Fibroblast of lung (primary cell): Measurements from ENCODE around the gene CYP2D6. TPM values are rescaled to one million over a fixed set of nuclear protein-coding genes. Genes with fewer than 3 reads are reported as not detected.
"Not testable (repeated sequence)": the region's sequence is repeated elsewhere in the genome, so short reads cannot be mapped to it uniquely, and the experiment has no call there.

ENCODE experiments used
- DNase-seq, 2 donors: peaks; one replicate each; pipeline versions ENCODE4 v3.0.0 to v3.0.0-alpha.2; 2010; ENCODE audit warnings: low read depth in 2 of 2
- H2AFZ ChIP-seq: 2 replicates; pipeline ENCODE4 v1.5.1; 2012; ENCODE audit warnings: low read length, control low read depth, inconsistent platforms
- H3K27ac ChIP-seq: 2 replicates; pipeline ENCODE4 v1.5.1; 2011; ENCODE audit warnings: low read length, control low read depth; ENCODE audit not compliant: insufficient read depth
- H3K27me3 ChIP-seq: 2 replicates; pipeline ENCODE4 v1.5.1; 2011; ENCODE audit warnings: mild to moderate bottlenecking, low read length; ENCODE audit not compliant: control insufficient read depth, insufficient read depth
- H3K36me3 ChIP-seq: 2 replicates; pipeline ENCODE4 v1.5.1; 2011; ENCODE audit warnings: low read length; ENCODE audit not compliant: control insufficient read depth, insufficient read depth
- H3K4me1 ChIP-seq: 2 replicates; pipeline ENCODE4 v1.5.1; 2011; ENCODE audit warnings: low read length; ENCODE audit not compliant: control insufficient read depth, insufficient read depth; ENCODE audit errors: extremely low read depth
- H3K4me2 ChIP-seq: 2 replicates; pipeline ENCODE4 v1.5.1; 2011; ENCODE audit warnings: low read length, control low read depth; ENCODE audit not compliant: insufficient read depth; ENCODE audit errors: extremely low read depth
- H3K4me3 ChIP-seq, 4 experiments: fragments of 200-600 bp in 1 of 4; sonication (generic) in 1 of 4; replicated peaks in 1 of 4; 2 replicates each; pipeline ENCODE4 v1.5.1; 2011 to 2016; ENCODE audit warnings: low read length in 4 of 4, low read depth in 3 of 4, mild to moderate bottlenecking in 3 of 4, control low read depth in 2 of 4, inconsistent platforms in 1 of 4, mixed read lengths in 1 of 4; ENCODE audit not compliant: insufficient read depth in 1 of 4; ENCODE audit errors: control extremely low read depth in 1 of 4
- H3K79me2 ChIP-seq: 2 replicates; pipeline ENCODE4 v1.5.1; 2012; ENCODE audit warnings: mild to moderate bottlenecking, low read length, inconsistent platforms; ENCODE audit not compliant: control insufficient read depth, insufficient read depth
- H3K9ac ChIP-seq: 2 replicates; pipeline ENCODE4 v1.5.1; 2011; ENCODE audit warnings: mild to moderate bottlenecking, low read length, control low read depth; ENCODE audit not compliant: insufficient read depth
- H3K9me3 ChIP-seq: 2 replicates; pipeline ENCODE4 v1.5.1; 2012; ENCODE audit warnings: low read depth, low read length; ENCODE audit not compliant: control insufficient read depth, insufficient read depth
- H4K20me1 ChIP-seq: 2 replicates; pipeline ENCODE4 v1.5.1; 2011; ENCODE audit warnings: low read length; ENCODE audit not compliant: control insufficient read depth, insufficient read depth; ENCODE audit errors: extremely low read depth
- CTCF ChIP-seq, 2 donors: IDR thresholded peaks in 1 of 2; conservative IDR thresholded peaks in 1 of 2; 1 replicate in 1 of 2; 2 replicates in 1 of 2; pipeline ENCODE4 v1.5.1; 2011 to 2012; ENCODE audit warnings: low read length in 2 of 2, control low read depth in 1 of 2, inconsistent platforms in 1 of 2, low read depth in 1 of 2, mild to moderate bottlenecking in 1 of 2
- EZH2 ChIP-seq: IDR thresholded peaks from 2 replicates; pipeline ENCODE4 v1.5.1; 2012; ENCODE audit warnings: low read length, control low read depth, mild to moderate bottlenecking; ENCODE audit errors: missing control alignments
- polyA plus RNA-seq, 2 donors: library from polyadenylated mRNA; depleted of rRNA in 1 of 2; stranded (reverse) in 1 of 2; unstranded in 1 of 2; fragments of >200 nt; gene quantifications; 2 replicates each; pipeline ENCODE4 v1.2.1, GENCODE V29; 2011 to 2012; ENCODE audit warnings: missing spikeins in 1 of 2
- total RNA-seq: library from RNA; depleted of rRNA; stranded (reverse); fragments of >200 nt; gene quantifications from 2 replicates; pipeline ENCODE4 v1.2.1, GENCODE V29; 2014

CYP2D6 gene
- total and polyA plus RNA-seq, 2 donors (not counting 1 experiment from before 2014, with no cell fraction given): 0.09 to 0.33 TPM

DNA sequence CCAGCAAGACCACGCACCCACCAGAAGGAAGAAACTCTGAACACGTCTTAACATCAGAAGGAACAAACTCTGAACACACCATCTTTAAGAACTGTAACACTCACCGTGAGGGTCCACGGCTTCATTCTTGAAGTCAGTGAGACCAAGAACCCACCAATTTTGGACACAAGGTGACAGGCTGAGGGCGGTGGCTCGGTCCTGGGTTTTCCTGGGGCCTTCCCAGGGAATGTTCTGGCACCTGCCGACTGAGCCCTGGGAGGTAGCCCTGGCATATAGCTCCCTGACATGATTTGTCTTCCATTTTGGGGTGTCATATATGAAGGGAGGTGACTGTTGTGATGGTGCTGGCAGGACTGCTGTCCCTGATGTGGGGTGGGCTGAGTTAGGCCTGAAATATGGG is 8.9 kb upstream of the CYP2D6 start:
- not testable (repeated sequence) for H2AFZ ChIP-seq, H3K27me3 ChIP-seq, H4K20me1 ChIP-seq, H3K27ac ChIP-seq, H3K4me2 ChIP-seq, H3K4me3 ChIP-seq, H3K9me3 ChIP-seq, DNase-seq, H3K79me2 ChIP-seq, H3K4me1 ChIP-seq, H3K9ac ChIP-seq, H3K36me3 ChIP-seq

GRCh38 chr22:42138972-42139371 is 8.4 kb upstream of the CYP2D6 start:
- no peak for DNase-seq
- Histone ChIP-seq H3K4me2 (no peak overlapping the region), H3K4me3 (no peak overlapping the region), H3K9ac (no peak overlapping the region), H3K27ac (no peak overlapping the region), H3K4me1 (no peaks in the 10 kb centered on the region), H3K27me3 (no peaks in the 10 kb centered on the region), H4K20me1 (no peaks in the 10 kb centered on the region), H3K79me2 (no peaks in the 10 kb centered on the region), H3K9me3 (no peaks in the 10 kb centered on the region), H3K36me3 (no peaks in the 10 kb centered on the region), H2AFZ (no peak overlapping the region)
- TF ChIP-seq CTCF (conservative IDR thresholded peaks at IDR 0.05 in 1 of 2, IDR thresholded peaks at IDR 0.05 in 1 of 2; ENCODE audit: low read depth in 1 of 2, low read length in 2 of 2): no peak
- no peak for TF ChIP-seq EZH2

- Histone ChIP-seq H3K4me2 (no peak overlapping the region), H4K20me1 (no peaks in the 10 kb centered on the region), H3K27me3 (no peaks in the 10 kb centered on the region), H3K79me2 (no peaks in the 10 kb centered on the region), H3K9ac (no peak overlapping the region), H3K36me3 (no peaks in the 10 kb centered on the region), H3K4me3 (no peak overlapping the region), H3K27ac (no peak overlapping the region), H3K4me1 (no peaks in the 10 kb centered on the region), H2AFZ (no peak overlapping the region), H3K9me3 (no peaks in the 10 kb centered on the region)
- TF ChIP-seq CTCF (conservative IDR thresholded peaks at IDR 0.05 in 1 of 2, IDR thresholded peaks at IDR 0.05 in 1 of 2; ENCODE audit: low read depth in 1 of 2, low read length in 2 of 2) (no peak), EZH2 (no peak)
- DNase-seq: no peak
Measured at GRCh38 chr22:42138122-42138770, 7.6 kb upstream of the CYP2D6 start.

- not testable (repeated sequence) for H3K4me3 ChIP-seq, H3K79me2 ChIP-seq, H4K20me1 ChIP-seq, H3K9ac ChIP-seq, H3K9me3 ChIP-seq, H3K36me3 ChIP-seq, H3K4me2 ChIP-seq, H3K27ac ChIP-seq, H3K27me3 ChIP-seq, H2AFZ ChIP-seq, DNase-seq, H3K4me1 ChIP-seq
Measured at GRCh38 chr22:42135688-42136087, 5.1 kb upstream of the CYP2D6 start.
